Renal cortical epithelial cell (primary cell): Measurements from ENCODE around the gene KRTAP11-1. TPM values are rescaled to one million over a fixed set of nuclear protein-coding genes. Genes with fewer than 3 reads are reported as not detected.

Experiments used
- DNase-seq: peaks from one replicate; pipeline ENCODE4 v3.0.0-alpha.2; 2011; ENCODE audit warnings: low read depth
- total RNA-seq: library from RNA; depleted of rRNA; stranded (reverse); fragments of >200 nt; gene quantifications from 2 replicates; pipeline ENCODE4 v1.2.3, GENCODE V29; 2014

Gene KRTAP11-1
- total RNA-seq = not detected in 2 replicates

- DNase-seq = no peak
These were observed at the start of gene KRTAP11-1 for GRCh38 chr21:30881480-30881879. TSS of gene KRTAP11-1 (minus strand) at chr21:30881580. CDS start at chr21:30881524, 56 bp downstream.

- DNase-seq = no peak
These were observed 42.8 kb upstream of the KRTAP11-1 start for GRCh38 chr21:30924146-30924700.

GRCh38 chr21:30921129-30921528, 39.7 kb upstream of the KRTAP11-1 start:
- no peak for DNase-seq

- DNase-seq = no peak
These were observed 36.2 kb upstream of the KRTAP11-1 start for GRCh38 chr21:30917557-30917956.

GRCh38 chr21:30900881-30901280, 19.5 kb upstream of the KRTAP11-1 start:
- DNase-seq = no peak

- DNase-seq = no peak
These were observed 1.7 kb upstream of the KRTAP11-1 start for GRCh38 chr21:30882866-30883597.

- no peak for DNase-seq
These were observed 466 bp downstream of the KRTAP11-1 start for GRCh38 chr21:30880914-30881313.

GRCh38 chr21:30874526-30874925, 6.9 kb downstream of the KRTAP11-1 start:
- DNase-seq = no peak

GRCh38 chr21:30847627-30848500, 33.5 kb downstream of the KRTAP11-1 start:
- no peak for DNase-seq

- no peak for DNase-seq
These were observed 38.4 kb downstream of the KRTAP11-1 start for GRCh38 chr21:30842990-30843389.

GRCh38 chr21:30839304-30839703, 42.1 kb downstream of the KRTAP11-1 start:
- DNase-seq = no peak

- no peak for DNase-seq
These were observed 42.8 kb downstream of the KRTAP11-1 start for GRCh38 chr21:30838536-30838935.

- no peak for DNase-seq
These were observed 50.1 kb downstream of the KRTAP11-1 start for GRCh38 chr21:30831194-30831765.

Other genes with a start within 250 kb of the KRTAP11-1 start
- not detected in 2 replicates for gene KRTAP20-2, start 246.4 kb downstream of the KRTAP11-1 start, total RNA-seq
- gene KRTAP20-3, start 238.7 kb downstream of the KRTAP11-1 start, total RNA-seq = not detected in 2 replicates
- not detected in 2 replicates for gene KRTAP21-3, start 162.8 kb downstream of the KRTAP11-1 start, total RNA-seq
- gene KRTAP21-2, start 134.3 kb downstream of the KRTAP11-1 start, total RNA-seq = not detected in 2 replicates
- not detected in 2 replicates for gene KRTAP21-1, start 126.2 kb downstream of the KRTAP11-1 start, total RNA-seq
- gene KRTAP8-1, start 68.3 kb downstream of the KRTAP11-1 start, total RNA-seq = not detected in 2 replicates
- not detected in 2 replicates for gene KRTAP7-1, start 51.8 kb downstream of the KRTAP11-1 start, total RNA-seq
- not detected in 2 replicates for gene KRTAP19-8, start 156.9 kb upstream of the KRTAP11-1 start, total RNA-seq